ENCODE data around the gene ENO4.

ENO4 gene

GRCh38 chr10:116873134-116873533 lies 23.8 kb downstream of the ENO4 start:
- no peak for DNase-seq

GRCh38 chr10:116875897-116876296 lies 26.6 kb downstream of the ENO4 start:
- DNase-seq, result no peak

- no peak for DNase-seq
Measured at GRCh38 chr10:116877391-116877790, 28.1 kb downstream of the ENO4 start.

- no peak for DNase-seq
Measured at GRCh38 chr10:116878123-116878522, 28.8 kb downstream of the ENO4 start.

- no peak for DNase-seq
Measured at GRCh38 chr10:116879817-116880216, 30.5 kb downstream of the ENO4 start.

- no peak for DNase-seq
Measured at GRCh38 chr10:116880716-116881482, 31.6 kb downstream of the ENO4 start.

- no peak for DNase-seq
Measured at GRCh38 chr10:116882639-116883038, 33.3 kb downstream of the ENO4 start.

GRCh38 chr10:116886772-116887171 lies 37.5 kb downstream of the ENO4 start:
- no peak for DNase-seq

- DNase-seq, result peak; percentile 26
Measured at GRCh38 chr10:116888380-116889055, 39.2 kb downstream of the ENO4 start.

GRCh38 chr10:116889066-116889465 lies 39.8 kb downstream of the ENO4 start:
- DNase-seq, result no peak

GRCh38 chr10:116891208-116891607 lies 41.9 kb downstream of the ENO4 start:
- DNase-seq, result no peak

GRCh38 chr10:116892907-116893685 lies 43.8 kb downstream of the ENO4 start:
- no peak for DNase-seq

GRCh38 chr10:116893686-116894037 lies 44.4 kb downstream of the ENO4 start:
- no peak for DNase-seq

GRCh38 chr10:116899626-116900025 lies 50.3 kb downstream of the ENO4 start:
- DNase-seq, result no peak

- DNase-seq, result no peak
Measured at GRCh38 chr10:116905845-116906210, 56.5 kb downstream of the ENO4 start.

GRCh38 chr10:116907245-116907987 lies 58.1 kb downstream of the ENO4 start:
- DNase-seq, result no peak

GRCh38 chr10:116909307-116909706 lies 60.0 kb downstream of the ENO4 start:
- no peak for DNase-seq

GRCh38 chr10:116910910-116911309 lies 61.6 kb downstream of the ENO4 start:
- DNase-seq, result no peak

GRCh38 chr10:116912162-116912561 lies 62.9 kb downstream of the ENO4 start:
- no peak for DNase-seq

- DNase-seq, result no peak
Measured at GRCh38 chr10:116913695-116914094, 64.4 kb downstream of the ENO4 start.

GRCh38 chr10:116915340-116915739 lies 66.0 kb downstream of the ENO4 start:
- DNase-seq, result no peak

GRCh38 chr10:116917481-116917880 lies 68.2 kb downstream of the ENO4 start:
- no peak for DNase-seq

GRCh38 chr10:116918583-116918982 lies 69.3 kb downstream of the ENO4 start:
- DNase-seq, result no peak

Measured in 8988T (cell line).